Medulla oblongata (tissue), 1 donor: ENCODE data around the gene TEX54.
A peak's percentile ranks its signal among the peaks of the same experiment; 100 is the strongest.
"Not testable (repeated sequence)": the region's sequence is repeated elsewhere in the genome, so short reads cannot be mapped to it uniquely, and the experiment has no call there.

Source experiments
- DNase-seq: peaks from one replicate; pipeline ENCODE4 v3.0.0-alpha.2; 2015; ENCODE audit errors: extremely low spot score

The TEX54 gene

GRCh38 chr11:62832336-62833234 is at the start of gene TEX54:
TEX54 (minus strand) TSS chr11:62832841.
- no peak for DNase-seq

DNA sequence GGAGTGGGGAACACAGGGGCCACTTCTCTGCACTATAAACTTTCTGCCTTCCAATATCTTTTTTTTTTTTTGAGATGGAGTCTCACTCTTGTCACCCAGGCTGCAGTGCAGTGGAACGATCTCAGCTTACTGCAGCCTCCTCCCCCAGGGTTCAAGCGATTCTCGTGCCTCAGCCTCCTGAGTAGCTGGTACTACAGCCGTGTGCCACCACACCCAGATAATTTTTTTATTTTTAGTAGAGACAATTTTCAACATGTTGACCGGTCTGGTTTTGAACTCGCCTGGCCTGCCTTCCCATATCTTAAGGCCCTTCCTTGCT is 49.7 kb upstream of the TEX54 start:
- no peak for DNase-seq

DNA sequence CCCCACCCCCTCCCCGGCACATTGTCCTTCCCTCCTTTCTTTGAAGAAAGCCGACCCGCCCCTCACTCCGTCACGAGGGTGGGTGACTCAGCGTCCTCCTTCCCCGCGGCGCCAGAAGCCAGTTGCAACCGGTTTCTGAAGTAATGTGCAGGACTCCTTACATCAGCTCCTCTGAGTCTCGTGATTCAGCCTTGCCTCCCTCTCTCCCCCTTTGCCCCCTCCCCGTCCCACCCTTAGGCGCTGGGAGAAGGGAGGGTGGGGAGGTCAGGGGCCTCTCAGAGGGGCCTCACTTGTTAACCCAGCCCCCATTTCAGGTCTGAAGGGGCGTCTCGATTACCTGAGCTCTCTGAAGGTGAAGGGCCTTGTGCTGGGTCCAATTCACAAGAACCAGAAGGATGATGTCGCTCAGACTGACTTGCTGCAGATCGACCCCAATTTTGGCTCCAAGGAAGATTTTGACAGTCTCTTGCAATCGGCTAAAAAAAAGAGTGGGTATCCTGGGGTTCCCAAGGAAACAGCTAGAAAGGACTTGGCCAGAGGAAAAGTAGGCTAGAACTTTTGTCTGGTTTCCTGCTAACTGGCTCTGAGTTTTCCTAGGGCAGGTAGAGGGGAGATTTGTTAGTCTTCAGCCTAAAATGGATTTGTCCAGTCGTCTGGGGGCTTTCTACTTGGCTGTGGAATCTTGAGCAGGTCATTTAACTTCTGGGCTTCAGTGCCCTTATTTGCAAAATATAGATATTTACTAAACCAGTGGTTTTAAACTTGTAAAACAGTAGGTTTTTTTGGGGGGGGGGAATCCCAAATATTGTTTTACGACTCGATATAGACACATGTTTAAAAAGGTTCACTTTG is 49.2 kb upstream of the TEX54 start:
- DNase-seq: peak; percentile 96

- peak; percentile 93 for DNase-seq
These were observed 48.4 kb upstream of the TEX54 start, which contains the start of gene SLC3A2 for GRCh38 chr11:62880803-62881578. SLC3A2 (plus strand) TSS chr11:62880896; CDS start chr11:62881024, 128 bp downstream.

- no peak for DNase-seq
These were observed 47.7 kb upstream of the TEX54 start for GRCh38 chr11:62880231-62880802.

DNA sequence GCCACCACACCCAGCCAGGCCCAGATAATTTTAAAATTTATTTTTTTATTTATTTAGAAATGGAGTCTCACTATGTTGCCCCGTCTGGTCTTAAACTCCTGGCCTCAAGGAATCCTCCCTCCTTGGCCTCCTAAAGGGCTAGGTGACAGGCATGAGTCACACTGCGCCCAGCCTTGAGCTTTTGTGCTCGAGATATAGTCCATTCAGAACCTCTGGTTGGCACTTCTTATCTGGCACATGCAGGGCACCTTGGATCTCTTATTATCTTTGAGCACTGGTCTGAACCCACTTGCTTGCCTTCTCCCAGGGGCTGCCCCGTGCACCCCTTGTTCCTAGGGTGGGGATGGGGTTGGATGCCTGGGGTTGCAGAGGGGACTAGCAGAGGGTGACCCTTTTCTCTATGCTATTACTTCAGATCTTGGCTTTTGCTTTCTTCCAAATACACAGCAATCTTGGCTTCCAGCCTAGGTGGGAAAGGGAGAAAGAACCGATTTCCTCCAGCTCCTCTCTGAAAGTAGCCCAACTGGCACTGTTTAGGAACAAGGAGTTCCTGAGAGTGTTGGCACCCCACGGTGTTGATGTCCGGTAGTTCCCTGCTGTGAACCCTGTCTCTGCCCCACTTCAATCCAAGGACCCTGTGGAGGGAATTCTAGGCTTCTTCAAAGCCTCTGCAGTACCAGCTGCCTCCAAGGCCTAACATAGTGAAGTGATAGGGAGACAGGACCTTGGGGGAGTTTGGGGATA is 46.8 kb upstream of the TEX54 start:
- peak; percentile 81 for DNase-seq

DNA sequence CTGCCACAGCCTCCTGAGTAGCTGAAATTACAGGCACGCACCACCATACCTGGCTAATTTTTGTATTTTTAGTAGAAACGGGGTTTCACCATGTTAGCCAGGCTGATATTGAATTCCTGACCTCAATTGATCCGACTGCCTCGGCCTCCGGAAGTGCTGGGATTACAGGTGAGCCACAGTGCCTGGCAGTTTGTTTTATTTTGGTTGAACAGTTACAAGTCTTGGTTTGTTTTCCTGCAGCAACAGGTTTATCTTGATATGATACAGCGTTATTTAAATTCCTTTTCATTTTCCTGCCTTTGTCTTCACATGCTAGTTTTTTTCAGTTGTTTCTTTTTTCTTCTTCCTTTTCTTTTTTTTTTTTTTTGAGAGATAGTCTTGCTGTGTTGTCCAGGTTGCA is 44.1 kb upstream of the TEX54 start:
- no peak for DNase-seq

DNA sequence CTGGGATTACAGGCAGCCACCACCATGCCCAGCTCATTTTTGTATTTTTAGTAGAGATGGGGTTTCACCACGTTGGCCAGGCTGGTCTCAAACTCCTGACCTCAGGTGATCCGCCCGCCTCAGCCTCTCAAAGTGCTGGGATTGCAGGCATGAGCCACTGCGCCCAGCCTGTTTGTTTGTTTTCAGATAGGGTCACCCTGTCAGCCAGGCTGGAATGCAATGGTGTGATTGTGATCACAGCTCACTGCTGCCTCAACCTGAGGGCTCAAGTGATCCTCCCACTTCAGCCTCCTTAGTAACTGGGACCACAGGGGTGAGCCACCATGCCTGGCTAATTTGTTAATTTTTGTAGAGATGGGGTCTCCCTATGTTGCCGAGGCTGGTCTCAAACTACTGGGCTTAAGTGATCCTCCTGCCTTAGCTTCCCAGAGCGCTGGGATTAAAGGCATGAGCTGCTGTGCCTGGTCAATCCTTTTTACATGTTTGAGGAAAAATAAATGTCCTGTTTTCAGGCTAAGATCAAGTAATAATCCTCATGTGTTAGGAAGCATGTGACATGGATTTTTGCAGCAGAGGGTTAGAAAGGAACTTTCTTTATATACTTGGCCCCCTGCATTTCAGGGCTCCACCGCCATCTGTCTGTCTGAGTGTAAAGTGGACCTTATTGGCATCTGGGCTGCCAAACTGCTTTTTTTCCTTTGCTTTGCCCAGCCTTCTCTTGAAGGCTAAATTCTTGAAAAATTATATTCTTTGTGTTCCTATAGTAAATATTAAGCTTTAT is 43.2 kb upstream of the TEX54 start:
- no peak for DNase-seq

- no peak for DNase-seq
These were observed 42.2 kb upstream of the TEX54 start for GRCh38 chr11:62874851-62875250.

DNA sequence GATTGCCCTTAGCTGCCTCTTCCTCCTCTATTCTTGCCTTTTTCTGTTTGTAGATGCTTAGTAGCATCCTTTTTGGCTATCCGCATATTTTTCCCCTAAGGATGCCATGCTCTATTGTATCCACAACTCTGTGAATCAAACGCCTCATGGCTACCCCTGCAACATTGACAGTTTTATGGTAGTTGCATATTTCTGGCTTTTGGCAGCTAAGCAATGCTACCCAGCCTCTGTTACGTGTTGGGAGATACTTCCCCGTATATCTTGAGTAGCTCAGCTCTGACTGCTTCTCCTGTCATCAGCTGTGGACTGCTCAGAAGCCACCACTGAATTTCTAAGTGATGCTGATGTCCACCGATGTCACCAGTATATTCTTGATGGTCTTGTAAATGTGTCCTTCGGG is 33.0 kb upstream of the TEX54 start:
- no peak for DNase-seq

- DNase-seq: no peak
These were observed 31.2 kb upstream of the TEX54 start for GRCh38 chr11:62863687-62864335.

GRCh38 chr11:62861564-62862192 is 29.0 kb upstream of the TEX54 start:
- not testable (repeated sequence) for DNase-seq

GRCh38 chr11:62860835-62861563 is 28.4 kb upstream of the TEX54 start:
- DNase-seq: no peak

DNA sequence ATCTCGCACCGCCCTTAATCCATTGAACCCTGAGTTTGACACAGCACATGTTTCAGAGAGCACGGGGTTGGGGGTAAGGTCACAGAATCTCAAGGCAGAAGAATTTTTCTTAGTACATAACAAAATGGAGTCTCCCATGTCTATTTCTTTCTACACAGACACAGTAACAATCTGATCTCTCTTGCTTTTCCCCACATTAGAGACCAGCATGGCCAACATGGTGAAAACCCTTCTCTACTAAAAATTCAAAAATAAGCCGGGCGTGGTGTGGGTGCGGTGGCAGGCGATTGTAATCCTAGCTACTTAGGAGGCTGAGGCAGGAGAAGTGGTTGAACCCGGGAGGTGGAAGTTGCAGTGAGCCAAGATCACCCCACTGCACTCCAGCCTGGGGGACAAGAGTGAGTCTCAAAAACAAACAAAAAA is 26.7 kb upstream of the TEX54 start:
- DNase-seq: not testable (repeated sequence)

DNA sequence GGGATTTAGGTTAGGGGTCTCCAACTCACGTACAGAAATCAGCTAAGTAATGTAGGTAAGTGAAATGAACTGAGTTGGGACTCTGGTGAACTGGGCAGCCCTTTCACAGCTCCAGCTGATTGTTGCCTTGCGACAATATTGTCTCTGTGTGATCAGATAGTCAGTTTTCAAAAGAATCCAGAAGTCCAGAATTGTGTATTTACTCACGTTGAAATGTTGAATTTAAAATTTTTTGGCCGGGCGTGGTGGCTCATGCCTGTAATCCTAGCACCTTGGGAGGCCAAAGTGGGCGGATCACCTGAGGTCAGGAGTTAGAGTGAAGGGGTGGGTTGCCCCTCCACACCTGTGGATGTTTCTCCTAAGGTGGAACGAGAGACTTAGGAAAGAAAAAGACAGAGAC is 25.6 kb upstream of the TEX54 start:
- no peak for DNase-seq

DNA sequence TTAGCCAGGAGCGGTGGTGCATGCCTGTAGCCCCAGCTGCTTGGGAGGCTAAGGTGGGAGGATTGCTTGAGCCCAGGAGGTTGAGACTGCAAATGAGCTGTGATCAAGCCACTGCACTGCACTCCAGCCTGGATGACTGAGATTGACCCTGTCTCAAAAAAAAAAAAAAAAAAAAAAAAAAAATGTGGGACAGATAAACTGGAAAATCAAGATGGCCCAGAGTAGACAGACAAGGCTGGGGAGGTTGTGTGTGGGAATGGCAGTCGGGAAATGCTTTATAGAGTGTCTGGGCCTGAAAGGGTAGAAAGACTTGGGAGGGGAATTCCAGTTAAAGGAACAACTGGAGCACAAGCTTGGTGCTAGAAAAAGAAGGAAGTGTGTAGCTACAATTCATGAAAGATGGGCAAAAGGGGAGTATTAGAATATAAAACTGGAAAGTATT is 24.9 kb upstream of the TEX54 start:
- no peak for DNase-seq

DNA sequence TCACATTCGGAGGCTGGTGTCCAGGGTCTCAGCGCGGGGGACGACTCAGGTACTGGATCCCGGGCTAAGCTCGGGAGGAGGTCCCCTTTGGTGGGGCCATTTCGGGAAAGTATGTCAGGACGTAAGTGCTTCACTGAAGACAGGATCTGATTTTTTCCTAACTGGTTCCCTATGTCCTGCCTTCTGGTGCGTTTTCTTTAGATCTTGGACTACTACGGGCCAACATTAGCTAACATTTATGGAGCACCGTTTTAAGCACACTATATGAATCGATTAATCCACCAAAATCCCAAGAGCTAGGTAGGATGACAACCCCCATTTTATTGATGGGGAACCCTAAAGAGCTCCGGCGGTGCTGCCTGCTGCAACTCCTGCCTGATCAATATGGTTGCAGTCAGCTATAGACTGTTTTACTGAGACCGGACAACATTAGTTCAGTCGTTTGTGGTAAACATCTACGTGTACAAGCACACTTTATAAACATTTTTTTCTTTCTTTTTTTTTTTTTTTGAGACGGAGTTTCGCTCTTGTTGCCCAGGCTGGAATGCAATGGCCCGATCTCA is 23.8 kb upstream of the TEX54 start:
- no peak for DNase-seq
